ENCODE measurements around the gene CD7. TPM values are rescaled to one million over a fixed set of nuclear protein-coding genes. Genes with fewer than 3 reads are reported as not detected.

CD7 gene
- total RNA-seq, 1 experiment from 2014 or later, result not detected

DNA sequence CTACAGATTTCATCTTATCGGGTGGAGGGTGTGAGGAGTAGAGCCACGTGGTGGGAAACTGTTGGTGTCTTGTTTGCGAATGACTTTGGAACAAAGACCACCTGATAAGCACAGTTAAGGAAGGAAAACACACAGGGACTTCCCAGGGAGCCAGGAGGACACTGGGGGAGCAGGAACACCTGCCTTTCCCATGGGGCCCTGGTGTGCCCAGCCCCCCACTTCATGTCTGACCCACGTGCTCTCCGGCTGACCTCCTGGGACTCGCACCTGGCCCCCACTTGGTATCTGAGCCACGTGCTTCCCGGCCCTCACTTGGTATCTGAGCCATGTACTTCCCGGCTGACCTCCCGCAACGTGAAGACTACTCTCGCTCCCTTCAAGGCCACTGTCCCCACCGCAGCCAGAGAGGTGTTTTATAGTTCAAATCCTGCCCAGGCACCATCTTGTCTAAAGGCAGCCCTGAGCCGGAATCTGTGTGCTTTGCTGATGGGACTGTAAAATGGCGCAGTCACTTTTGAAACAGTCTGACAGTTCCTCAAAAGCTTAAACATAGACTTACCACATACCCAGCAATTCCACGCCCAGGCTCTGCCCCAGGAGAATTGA, 38.5 kb downstream of the CD7 start:
- CTCF ChIA-PET, result no interaction called here
- no peaks in the 10 kb centered on the region for H3K36me3 ChIP-seq (ENCODE audit: insufficient read depth, low read length, poor library complexity, severe bottlenecking)
- no TSS peak for BruUV-seq (replicated peaks)
- TF ChIP-seq, protein P1, sequence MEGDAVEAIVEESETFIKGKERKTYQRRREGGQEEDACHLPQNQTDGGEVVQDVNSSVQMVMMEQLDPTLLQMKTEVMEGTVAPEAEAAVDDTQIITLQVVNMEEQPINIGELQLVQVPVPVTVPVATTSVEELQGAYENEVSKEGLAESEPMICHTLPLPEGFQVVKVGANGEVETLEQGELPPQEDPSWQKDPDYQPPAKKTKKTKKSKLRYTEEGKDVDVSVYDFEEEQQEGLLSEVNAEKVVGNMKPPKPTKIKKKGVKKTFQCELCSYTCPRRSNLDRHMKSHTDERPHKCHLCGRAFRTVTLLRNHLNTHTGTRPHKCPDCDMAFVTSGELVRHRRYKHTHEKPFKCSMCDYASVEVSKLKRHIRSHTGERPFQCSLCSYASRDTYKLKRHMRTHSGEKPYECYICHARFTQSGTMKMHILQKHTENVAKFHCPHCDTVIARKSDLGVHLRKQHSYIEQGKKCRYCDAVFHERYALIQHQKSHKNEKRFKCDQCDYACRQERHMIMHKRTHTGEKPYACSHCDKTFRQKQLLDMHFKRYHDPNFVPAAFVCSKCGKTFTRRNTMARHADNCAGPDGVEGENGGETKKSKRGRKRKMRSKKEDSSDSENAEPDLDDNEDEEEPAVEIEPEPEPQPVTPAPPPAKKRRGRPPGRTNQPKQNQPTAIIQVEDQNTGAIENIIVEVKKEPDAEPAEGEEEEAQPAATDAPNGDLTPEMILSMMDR (conservative IDR thresholded peaks at IDR 0.05; ENCODE audit: low read depth, low read length), result no peak
- no peak for TF ChIP-seq EZH2 (IDR thresholded peaks at IDR 0.05; ENCODE audit: borderline replicate concordance, low read depth, low read length, poor library complexity, severe bottlenecking)
- intact Hi-C loops (cut with micrococcal nuclease; ENCODE audit: unreplicated experiment), result no loop called here
- H3K27me3 ChIP-seq (replicated peaks; ENCODE audit: insufficient read depth, low read depth, low read length, poor library complexity), result no peaks in the 10 kb centered on the region
- H3K4me3 ChIP-seq (ENCODE audit: low read depth, low read length, poor library complexity, severe bottlenecking), result no peak overlapping the region
- POLR2A ChIA-PET (ENCODE audit: low non-redundant PET), result no interaction called here
- H3K4me1 ChIP-seq (ENCODE audit: insufficient read depth, low read length, poor library complexity, severe bottlenecking), result peaks cover 8% of the 10 kb centered on the region
- H3K9me3 ChIP-seq (ENCODE audit: low read depth, low read length, poor library complexity, severe bottlenecking), result no peaks in the 10 kb centered on the region
- DNase-seq (ENCODE audit: low spot score), result no peak
- no peak overlapping the region for H3K27ac ChIP-seq (ENCODE audit: low read depth, low read length, poor library complexity, severe bottlenecking)

- CTCF ChIA-PET, result no interaction called here
Observed at GRCh38 chr17:82278308-82278707, 39.1 kb downstream of the CD7 start.

DNA sequence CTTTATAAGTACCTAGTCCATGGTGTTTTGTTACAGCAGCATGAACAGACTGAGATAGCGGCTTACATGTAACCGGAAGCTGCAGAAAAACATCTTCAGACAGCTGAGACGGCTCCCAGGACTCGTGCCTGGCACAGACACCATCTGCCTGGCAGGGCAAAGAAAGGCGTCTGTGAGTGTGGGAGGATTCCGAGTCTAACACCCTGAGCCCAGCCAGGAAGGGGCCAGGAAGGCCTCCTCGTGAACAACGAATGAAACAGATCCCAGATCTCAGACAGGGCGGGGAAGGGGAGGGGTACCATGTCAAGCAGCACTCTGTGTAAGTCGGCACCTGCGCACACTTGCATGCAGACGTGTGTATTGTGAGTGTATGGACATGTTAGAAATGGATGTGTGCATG, 39.6 kb downstream of the CD7 start:
- Histone ChIP-seq H3K27ac (ENCODE audit: low read depth, low read length, poor library complexity, severe bottlenecking) (no peak overlapping the region), H3K4me1 (ENCODE audit: insufficient read depth, low read length, poor library complexity, severe bottlenecking) (peaks cover 6% of the 10 kb centered on the region), H3K27me3 (replicated peaks; ENCODE audit: insufficient read depth, low read depth, low read length, poor library complexity) (no peaks in the 10 kb centered on the region), H3K36me3 (ENCODE audit: insufficient read depth, low read length, poor library complexity, severe bottlenecking) (no peaks in the 10 kb centered on the region), H3K9me3 (ENCODE audit: low read depth, low read length, poor library complexity, severe bottlenecking) (no peaks in the 10 kb centered on the region), H3K4me3 (ENCODE audit: low read depth, low read length, poor library complexity, severe bottlenecking) (no peak overlapping the region)
- DNase-seq (ENCODE audit: low spot score), result no peak
- TF ChIP-seq EZH2 (IDR thresholded peaks at IDR 0.05; ENCODE audit: borderline replicate concordance, low read depth, low read length, poor library complexity, severe bottlenecking), result no peak
- TF ChIP-seq, protein P1 (conservative IDR thresholded peaks at IDR 0.05; ENCODE audit: low read depth, low read length), result no peak
- no TSS peak for BruUV-seq (replicated peaks)
- ChIA-PET POLR2A (ENCODE audit: low non-redundant PET) (no interaction called here), CTCF (no interaction called here)
- intact Hi-C loops (cut with micrococcal nuclease; ENCODE audit: unreplicated experiment), result no loop called here

More at GRCh38 chr17:82278308-82278707, 39.1 kb downstream of the CD7 start:
- no TSS peak for BruUV-seq (replicated peaks)
- no peak for DNase-seq (ENCODE audit: low spot score)
- peaks cover 8% of the 10 kb centered on the region for H3K4me1 ChIP-seq (ENCODE audit: insufficient read depth, low read length, poor library complexity, severe bottlenecking)
- H3K4me3 ChIP-seq (ENCODE audit: low read depth, low read length, poor library complexity, severe bottlenecking), result no peak overlapping the region
- H3K36me3 ChIP-seq (ENCODE audit: insufficient read depth, low read length, poor library complexity, severe bottlenecking), result no peaks in the 10 kb centered on the region
- TF ChIP-seq, protein P1 (conservative IDR thresholded peaks at IDR 0.05; ENCODE audit: low read depth, low read length), result no peak
- TF ChIP-seq EZH2 (IDR thresholded peaks at IDR 0.05; ENCODE audit: borderline replicate concordance, low read depth, low read length, poor library complexity, severe bottlenecking), result no peak
- POLR2A ChIA-PET (ENCODE audit: low non-redundant PET), result no interaction called here
- no peaks in the 10 kb centered on the region for H3K27me3 ChIP-seq (replicated peaks; ENCODE audit: insufficient read depth, low read depth, low read length, poor library complexity)
- intact Hi-C loops (cut with micrococcal nuclease; ENCODE audit: unreplicated experiment), result no loop called here
- H3K27ac ChIP-seq (ENCODE audit: low read depth, low read length, poor library complexity, severe bottlenecking), result no peak overlapping the region
- H3K9me3 ChIP-seq (ENCODE audit: low read depth, low read length, poor library complexity, severe bottlenecking), result no peaks in the 10 kb centered on the region

All from A673 (cell line).